GOT3 (cell line): ENCODE data around the gene SLC1A3.

Experiments
- DNase-seq: peaks from one replicate; lab custom pipeline; 2025; ENCODE audit warnings: mixed read lengths; lab: John Stamatoyannopoulos, UW

Gene SLC1A3

GRCh38 chr5:36655161-36655560, 48.8 kb downstream of the SLC1A3 start:
- no peak for DNase-seq

DNA sequence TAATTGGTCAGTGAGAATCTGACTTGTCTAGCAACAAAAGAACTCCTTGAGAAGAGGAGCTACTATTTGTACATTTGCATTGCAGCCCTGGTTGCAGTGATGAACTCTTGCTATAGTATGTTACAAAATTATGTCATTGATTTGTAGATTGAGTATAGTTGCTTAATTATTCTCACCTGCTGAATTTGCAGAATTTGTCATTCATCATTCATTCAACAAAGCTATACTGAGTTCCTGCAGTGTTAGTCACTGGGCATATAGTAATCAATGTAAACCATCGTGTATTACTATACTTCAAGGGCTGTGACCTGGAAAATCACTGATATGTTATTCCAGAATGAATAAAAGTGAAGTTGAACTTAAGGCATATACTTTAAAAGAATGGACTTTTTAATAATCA, 50.1 kb downstream of the SLC1A3 start:
- DNase-seq, result no peak

GRCh38 chr5:36657563-36657995, 51.2 kb downstream of the SLC1A3 start:
- DNase-seq, result peak; percentile 40

- DNase-seq, result no peak
Measured at GRCh38 chr5:36658038-36658756, 51.8 kb downstream of the SLC1A3 start.

DNA sequence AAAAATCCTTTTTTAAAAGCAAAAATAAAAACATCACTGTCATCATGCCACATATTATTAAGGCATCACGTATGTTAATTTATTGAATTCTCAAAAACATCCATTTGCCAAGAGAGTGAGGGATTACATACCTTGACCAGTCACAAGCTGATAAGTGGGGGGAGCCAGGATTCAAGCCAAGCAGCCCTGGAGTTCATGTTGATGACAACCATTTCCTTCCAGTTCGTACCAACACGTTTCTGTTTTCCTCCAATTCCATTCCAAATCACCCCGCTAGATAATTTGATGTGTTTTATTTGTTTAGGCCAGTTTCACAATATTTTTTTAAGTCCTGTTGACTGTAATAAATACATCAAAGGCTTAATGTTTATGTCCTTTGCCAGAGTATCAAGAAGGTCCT, 53.0 kb downstream of the SLC1A3 start:
- no peak for DNase-seq

GRCh38 chr5:36660397-36661049, 54.1 kb downstream of the SLC1A3 start:
- DNase-seq, result no peak

DNA sequence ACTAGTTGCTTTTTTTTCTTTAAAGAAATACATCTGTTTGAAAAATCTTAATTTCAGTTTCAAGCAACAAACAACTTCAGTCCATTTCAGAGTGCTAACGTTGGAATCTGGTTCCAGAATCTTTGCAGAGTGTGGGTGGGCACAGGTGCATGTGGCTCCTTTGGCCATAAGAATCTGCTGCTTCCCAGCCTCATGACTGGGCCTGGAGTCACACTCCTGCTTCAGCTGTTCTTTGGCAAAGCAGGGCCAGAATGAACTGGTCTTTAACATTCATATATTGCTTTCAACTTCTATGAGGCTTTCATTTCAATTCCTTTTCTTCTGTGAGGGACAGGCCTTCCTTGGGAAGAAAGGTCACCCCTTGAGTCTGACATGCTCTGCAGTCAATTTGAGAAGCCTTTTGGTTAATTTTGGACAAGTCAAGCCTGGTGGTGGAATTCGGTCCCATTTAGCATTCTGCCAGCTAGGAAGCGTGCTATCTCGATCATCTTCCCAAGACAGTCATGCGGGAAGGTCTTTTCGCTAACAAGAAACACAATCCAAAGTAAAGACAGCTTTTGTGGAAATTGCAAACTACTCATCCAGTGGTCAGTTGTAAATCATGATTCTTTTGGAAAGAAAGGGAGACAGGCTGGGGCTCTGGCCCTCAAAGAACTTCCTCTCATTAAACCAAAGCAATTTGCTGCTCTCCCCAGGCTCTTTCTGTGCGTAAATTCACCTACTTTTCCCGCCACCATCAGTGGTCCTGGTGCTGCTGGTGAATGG, 55.2 kb downstream of the SLC1A3 start:
- DNase-seq, result no peak

DNA sequence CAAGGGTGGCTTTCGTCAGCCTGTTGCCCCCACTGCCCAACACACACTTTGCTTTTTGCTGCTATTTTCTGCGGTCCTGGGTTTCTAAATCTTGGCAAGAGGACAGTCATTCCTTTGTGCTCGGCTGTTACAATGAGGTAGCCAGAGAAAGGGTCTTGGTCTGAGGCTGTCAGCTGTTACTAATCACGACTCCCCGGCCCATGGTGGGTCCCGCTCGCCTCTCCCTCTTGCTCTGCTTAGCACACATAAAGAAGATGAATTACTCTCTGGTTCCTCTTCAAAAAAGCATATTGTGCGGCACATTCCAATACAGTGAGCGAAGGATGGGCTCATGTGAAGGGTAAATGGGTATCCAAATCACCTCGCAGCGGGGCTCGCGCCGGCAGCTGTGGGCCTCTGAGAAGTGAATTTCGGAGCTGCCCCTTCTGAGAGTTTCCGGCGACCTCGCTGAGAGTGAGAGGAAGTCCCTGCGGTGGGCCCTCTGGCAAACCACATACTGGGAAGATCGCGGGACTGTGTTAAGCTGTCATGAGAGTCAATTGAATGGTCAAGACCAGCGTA, 56.0 kb downstream of the SLC1A3 start:
- DNase-seq, result no peak

GRCh38 chr5:36664766-36665165, 58.4 kb downstream of the SLC1A3 start:
- no peak for DNase-seq

DNA sequence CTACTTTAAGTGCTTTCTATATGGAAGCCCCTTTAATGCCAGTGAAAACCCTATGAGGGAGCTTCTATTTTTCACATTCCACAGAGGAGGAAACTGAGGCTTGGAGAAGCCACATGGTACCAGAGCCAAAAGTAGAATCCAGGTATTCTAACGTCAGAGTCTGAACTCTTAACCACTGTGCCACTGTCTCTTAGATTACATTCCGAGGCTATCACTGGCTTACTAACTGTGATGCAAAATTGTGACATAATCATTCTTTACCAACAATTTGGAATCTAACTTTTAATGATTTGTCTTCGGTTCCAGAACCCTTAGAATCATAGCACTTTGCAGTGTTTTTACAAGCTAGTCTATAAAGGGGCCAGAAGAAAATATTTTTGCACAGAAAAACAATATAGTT, 59.2 kb downstream of the SLC1A3 start:
- no peak for DNase-seq

DNA sequence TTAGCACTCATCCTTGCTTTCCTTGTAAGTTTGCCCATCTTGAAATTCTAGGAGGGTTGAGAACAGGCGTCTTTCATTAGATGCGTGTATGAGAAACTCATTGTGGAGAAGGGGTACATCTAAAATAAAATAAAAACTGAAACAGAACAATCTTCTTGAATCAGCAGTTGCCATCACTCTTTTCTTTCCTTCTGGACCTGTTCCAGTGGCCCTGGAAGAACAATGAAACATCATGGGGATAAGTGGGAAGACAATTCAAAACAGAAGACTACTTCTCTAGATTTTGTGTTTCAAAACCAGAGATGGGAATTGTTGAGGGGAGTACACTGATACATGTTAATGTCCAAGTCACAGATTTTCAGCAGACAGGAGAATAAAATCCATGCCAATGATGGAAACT, 59.9 kb downstream of the SLC1A3 start:
- DNase-seq, result no peak

GRCh38 chr5:36666986-36667385, 60.6 kb downstream of the SLC1A3 start:
- no peak for DNase-seq

DNA sequence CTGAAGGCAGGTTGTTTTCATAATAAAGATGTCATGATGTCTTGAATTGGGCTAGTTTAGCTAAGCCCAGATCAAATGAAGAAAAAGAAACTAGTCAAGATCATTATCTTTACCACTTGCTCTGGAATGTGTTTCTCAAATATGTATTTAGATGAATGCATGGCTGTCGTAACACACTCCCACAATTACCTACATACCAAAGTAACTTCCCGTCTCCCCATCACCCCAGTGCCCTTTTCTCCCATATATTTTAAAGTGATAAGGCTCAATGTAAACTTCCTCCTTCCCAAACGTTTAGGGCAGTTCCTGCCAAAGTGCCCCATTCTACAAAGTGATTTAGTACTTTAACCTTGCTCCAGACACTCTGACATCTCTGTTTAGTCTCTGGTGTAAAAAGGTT, 61.4 kb downstream of the SLC1A3 start:
- DNase-seq, result no peak

DNA sequence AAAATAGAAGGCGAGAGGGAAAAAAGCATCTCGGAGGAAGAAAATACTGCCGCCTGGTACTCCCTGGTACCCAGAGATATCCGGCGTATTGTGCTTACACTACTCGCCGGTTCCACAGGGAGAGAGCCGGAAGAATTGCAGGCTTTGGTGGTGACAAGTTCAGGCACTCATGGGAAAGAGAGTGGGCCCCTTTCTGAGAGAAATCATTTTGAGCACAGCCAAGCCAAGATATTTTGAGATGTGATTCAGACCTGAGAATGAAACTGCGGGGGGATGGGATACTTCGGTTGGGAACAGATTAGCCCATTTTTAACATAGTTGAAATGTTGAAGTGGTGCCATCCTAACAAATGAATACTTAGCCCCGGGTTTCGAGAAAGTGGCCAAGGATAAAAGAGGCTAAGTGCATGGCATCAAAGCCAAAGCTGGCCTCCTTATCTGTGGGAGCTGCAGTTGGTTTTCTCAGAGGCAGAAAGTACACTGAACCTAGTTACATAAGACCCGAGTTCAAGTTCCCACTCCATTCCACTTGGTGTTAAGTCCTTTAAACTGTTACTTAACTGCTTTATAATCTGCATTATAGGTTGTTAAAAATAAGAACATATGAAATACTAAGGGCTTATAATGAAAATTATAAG, 62.7 kb downstream of the SLC1A3 start:
- no peak for DNase-seq

- DNase-seq, result no peak
Measured at GRCh38 chr5:36670548-36670947, 64.1 kb downstream of the SLC1A3 start.

- no peak for DNase-seq
Measured at GRCh38 chr5:36675282-36675681, 68.9 kb downstream of the SLC1A3 start.

- DNase-seq, result no peak
Measured at GRCh38 chr5:36679221-36679989, 73.0 kb downstream of the SLC1A3 start.

DNA sequence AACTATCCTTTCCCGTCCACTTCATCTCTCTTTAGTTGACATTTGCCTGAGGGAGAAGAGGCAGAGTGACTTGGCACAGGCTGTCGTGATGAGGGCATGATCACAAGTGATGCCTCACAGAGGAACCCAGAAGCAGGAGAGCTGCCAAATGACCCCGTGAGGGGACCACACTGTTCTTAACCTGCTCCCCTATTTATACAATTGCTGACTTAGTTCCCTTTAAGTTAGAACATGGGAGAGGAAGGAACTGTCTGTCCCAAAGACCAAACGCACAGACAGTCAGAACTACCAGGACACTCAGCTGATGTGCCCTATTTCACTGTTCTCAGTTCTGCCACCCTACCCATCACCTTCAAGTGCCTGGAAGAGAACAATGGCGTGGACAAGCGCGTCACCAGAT, 73.7 kb downstream of the SLC1A3 start:
- DNase-seq, result no peak

DNA sequence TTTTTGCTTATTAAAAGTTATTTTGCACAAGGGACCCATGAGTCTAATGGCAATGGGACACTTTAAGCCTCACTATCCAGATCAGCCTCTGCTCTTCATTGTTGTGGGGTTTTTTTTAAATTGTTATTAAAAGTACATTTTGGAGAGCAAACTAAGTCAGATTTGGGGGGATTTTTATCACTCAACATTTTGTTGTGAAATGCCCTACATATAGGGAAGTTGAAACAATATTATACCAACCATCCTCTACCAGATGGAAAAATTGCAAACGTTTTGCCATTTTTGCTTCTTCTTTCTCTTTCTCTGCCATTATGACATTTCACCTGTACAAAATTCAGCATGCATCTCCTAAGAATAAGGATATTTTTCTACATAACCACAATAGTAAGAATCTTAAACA, 75.3 kb downstream of the SLC1A3 start:
- no peak for DNase-seq

GRCh38 chr5:36682499-36682898, 76.1 kb downstream of the SLC1A3 start:
- DNase-seq, result no peak

GRCh38 chr5:36683821-36684434, 77.5 kb downstream of the SLC1A3 start:
- no peak for DNase-seq
